WERI-Rb-1 (cell line): ENCODE measurements around the gene C10orf71.

ENCODE experiments used
- DNase-seq: peaks from one replicate; pipeline ENCODE4 v3.0.0-alpha.2; 2020
- H3K27ac ChIP-seq: fragments of 250-450 bp; sonication (Bioruptor Pico); 2 replicates; pipeline ENCODE4 v1.5.1; 2020; ENCODE audit warnings: mild to moderate bottlenecking, moderate library complexity
- H3K27me3 ChIP-seq: fragments of 250-450 bp; sonication (Bioruptor Pico); 2 replicates; pipeline ENCODE4 v1.5.1; 2021; ENCODE audit warnings: mild to moderate bottlenecking, low read depth, moderate library complexity; ENCODE audit not compliant: insufficient read depth, severe bottlenecking
- H3K36me3 ChIP-seq: fragments of 250-450 bp; sonication (Bioruptor Pico); 2 replicates; pipeline ENCODE4 v1.5.1; 2020; ENCODE audit warnings: mild to moderate bottlenecking, moderate library complexity
- H3K4me3 ChIP-seq: 2 replicates; pipeline ENCODE4 v1.5.1; 2011; ENCODE audit warnings: low read depth, mild to moderate bottlenecking, control low read depth, low read length
- H3K9me3 ChIP-seq: fragments of 250-450 bp; sonication (Bioruptor Pico); 2 replicates; pipeline ENCODE4 v1.5.1; 2021; ENCODE audit warnings: mild to moderate bottlenecking, moderate library complexity; ENCODE audit not compliant: severe bottlenecking
- CTCF ChIP-seq: IDR thresholded peaks from 2 replicates; pipeline ENCODE4 v1.5.1; 2011; ENCODE audit warnings: low read depth, mild to moderate bottlenecking, control low read depth, inconsistent platforms, low read length

The C10orf71 gene

DNA sequence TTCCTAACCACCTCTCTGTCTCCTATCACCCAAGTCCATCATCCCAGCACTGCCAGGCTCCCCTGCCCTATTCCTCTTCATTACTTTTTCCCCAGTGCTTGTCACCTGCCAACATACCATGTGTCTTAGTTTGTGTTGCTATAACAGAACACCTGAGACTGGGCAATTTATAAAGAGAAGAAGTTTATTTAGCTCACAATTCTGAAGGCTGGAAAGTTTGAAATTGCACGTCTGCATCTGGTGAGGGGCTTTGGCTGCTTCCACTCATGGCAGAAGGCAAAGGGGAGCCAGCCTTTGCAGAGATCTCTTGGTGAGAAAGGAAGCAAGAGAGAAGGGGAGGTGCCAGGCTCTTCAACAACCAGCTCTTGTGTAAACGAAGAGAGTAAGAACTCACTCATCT lies 49.6 kb downstream of the C10orf71 start:
- no peaks in the 10 kb centered on the region for H3K9me3 ChIP-seq
- no peak for DNase-seq
- H3K4me3 ChIP-seq = no peak overlapping the region
- no peaks in the 10 kb centered on the region for H3K27me3 ChIP-seq
- H3K36me3 ChIP-seq = no peaks in the 10 kb centered on the region
- H3K27ac ChIP-seq = no peak overlapping the region
- TF ChIP-seq CTCF = no peak

GRCh38 chr10:49349390-49349789 lies 50.4 kb downstream of the C10orf71 start:
- no peaks in the 10 kb centered on the region for H3K9me3 ChIP-seq
- H3K36me3 ChIP-seq = no peaks in the 10 kb centered on the region
- no peak overlapping the region for H3K4me3 ChIP-seq
- no peak overlapping the region for H3K27ac ChIP-seq
- no peak for DNase-seq
- TF ChIP-seq CTCF = no peak
- no peaks in the 10 kb centered on the region for H3K27me3 ChIP-seq

DNA sequence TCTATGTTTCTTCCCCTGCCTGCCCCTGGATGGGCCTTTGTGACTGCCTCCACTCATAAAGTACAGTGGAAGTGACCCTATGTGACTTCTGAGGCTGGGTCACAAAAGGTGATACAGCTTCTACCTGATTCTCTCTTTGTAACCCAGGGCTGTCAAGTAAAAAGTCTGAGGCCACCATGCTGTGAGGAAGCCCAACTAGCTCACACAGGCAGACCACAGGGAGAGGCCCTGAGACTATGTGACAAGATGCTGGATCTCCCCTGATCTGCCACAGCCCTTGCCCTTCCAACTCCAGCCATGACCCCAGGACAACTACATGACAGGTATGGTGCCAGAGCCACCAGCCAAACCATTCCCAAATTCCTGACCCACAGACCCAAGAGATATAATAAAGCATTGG lies 51.2 kb downstream of the C10orf71 start:
- H3K27ac ChIP-seq = no peak overlapping the region
- no peaks in the 10 kb centered on the region for H3K27me3 ChIP-seq
- H3K4me3 ChIP-seq = no peak overlapping the region
- no peak for TF ChIP-seq CTCF
- no peaks in the 10 kb centered on the region for H3K9me3 ChIP-seq
- no peaks in the 10 kb centered on the region for H3K36me3 ChIP-seq
- DNase-seq = no peak

GRCh38 chr10:49350846-49351532 lies 52.0 kb downstream of the C10orf71 start:
- Histone ChIP-seq H3K4me3 (no peak overlapping the region), H3K27me3 (no peaks in the 10 kb centered on the region), H3K9me3 (no peaks in the 10 kb centered on the region), H3K36me3 (no peaks in the 10 kb centered on the region), H3K27ac (no peak overlapping the region)
- TF ChIP-seq CTCF = no peak
- DNase-seq = no peak

- Histone ChIP-seq H3K9me3 (no peaks in the 10 kb centered on the region), H3K36me3 (no peaks in the 10 kb centered on the region), H3K27me3 (no peaks in the 10 kb centered on the region), H3K4me3 (no peak overlapping the region), H3K27ac (no peak overlapping the region)
- TF ChIP-seq CTCF = no peak
- no peak for DNase-seq
Measured at GRCh38 chr10:49351669-49352068, 52.7 kb downstream of the C10orf71 start.

DNA sequence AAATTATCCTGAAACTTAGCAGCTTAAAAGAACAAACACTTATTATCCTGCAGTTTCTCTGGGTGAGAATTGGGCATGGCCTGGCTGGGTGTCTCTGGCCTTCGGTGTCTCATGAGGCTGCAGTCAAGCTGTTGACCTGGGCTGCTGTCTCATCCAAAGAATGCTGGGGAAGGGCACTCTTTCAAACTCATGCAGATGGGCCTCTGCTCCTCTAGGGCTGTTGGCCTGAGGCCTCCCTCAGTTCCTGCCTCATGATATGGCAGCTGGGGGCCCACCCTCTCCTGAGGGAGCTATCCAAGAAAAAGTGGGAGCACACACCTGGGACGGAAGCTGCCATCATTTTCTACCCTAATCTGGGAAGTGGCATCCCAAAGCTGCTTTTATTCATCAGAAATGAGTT lies 53.4 kb downstream of the C10orf71 start:
- DNase-seq = no peak
- Histone ChIP-seq H3K4me3 (no peak overlapping the region), H3K27me3 (no peaks in the 10 kb centered on the region), H3K27ac (no peak overlapping the region), H3K36me3 (no peaks in the 10 kb centered on the region), H3K9me3 (no peaks in the 10 kb centered on the region)
- TF ChIP-seq CTCF = no peak
